K562 (cell line): ENCODE results near the gene NPAS3. TPM values are rescaled to one million over a fixed set of nuclear protein-coding genes. Genes with fewer than 3 reads are reported as not detected.

ENCODE experiments used
- ATAC-seq: fragments of 200-7000 bp; cut with Tn5 transposase; 3 replicates; pipeline ENCODE4 v1.9.1; 2020; ENCODE audit warnings: moderate library complexity
- BruUV-seq: library from RNA; stranded (reverse); fragments of 400-500 nt; replicated peaks from 2 replicates; lab custom pipeline; 2021; lab: Mats Ljungman, UMichigan
- CTCF ChIA-PET: fragments of 300-600 bp; formaldehyde crosslinking; extraction: SDS; loops from one replicate; lab custom pipeline; 2021; ENCODE audit warnings: low intra/inter-chr PET ratio; lab: Yijun Ruan, JAX
- POLR2A ChIA-PET: fragments of 300-600, 350-650 bp; sonication (Branson Sonifier 250); formaldehyde crosslinking; extraction: SDS; loops from one replicate; lab custom pipeline; 2021; ENCODE audit warnings: antibody characterized with exemption, inconsistent platforms; lab: Yijun Ruan, JAX
- DNase-seq, 4 experiments: peaks; one replicate each; pipeline versions ENCODE4 v3.0.0 to v3.0.0-alpha.2; 2011 to 2018; ENCODE audit warnings: low spot score in 3 of 4, mixed read lengths in 3 of 4; ENCODE audit errors: extremely low read depth in 1 of 4
- FAIRE-seq: peaks from 2 replicates; lab custom pipeline; 2011; peaks lifted over from hg19 to GRCh38; lab: Jason Lieb, UNC
- H2AFZ ChIP-seq: 2 replicates; pipeline ENCODE4 v1.6.0; 2011; ENCODE audit warnings: low read depth, low read length, control low read depth, inconsistent platforms
- H3K27ac ChIP-seq: fragments of 200-600 bp; 3 replicates; pipeline ENCODE4 v1.8.0; 2011; ENCODE audit warnings: low read depth, mild to moderate bottlenecking, control low read depth, inconsistent platforms, low read length, moderate library complexity, mixed read lengths; ENCODE audit errors: extremely low read depth
- H3K27me3 ChIP-seq, 2 experiments: fragments of 300-600 bp in 1 of 2; 2 replicates in 1 of 2; 3 replicates in 1 of 2; pipeline versions ENCODE4 v1.6.0 to v1.8.0; 2011; ENCODE audit warnings: inconsistent platforms in 2 of 2, low read length in 2 of 2, mild to moderate bottlenecking in 1 of 2, mixed read lengths in 1 of 2, moderate library complexity in 1 of 2; ENCODE audit not compliant: control insufficient read depth in 2 of 2, insufficient read depth in 2 of 2
- H3K36me3 ChIP-seq: fragments of 300-600 bp; 3 replicates; pipeline ENCODE4 v1.8.0; 2011; ENCODE audit warnings: mild to moderate bottlenecking, low read length, inconsistent platforms; ENCODE audit not compliant: control insufficient read depth, insufficient read depth
- H3K4me1 ChIP-seq, 2 experiments: fragments of 200-600 bp in 1 of 2; replicated peaks in 1 of 2; 2 replicates in 1 of 2; 3 replicates in 1 of 2; pipeline versions ENCODE4 v1.5.1 to v1.8.0; 2011; ENCODE audit warnings: inconsistent platforms in 2 of 2, low read length in 2 of 2, mild to moderate bottlenecking in 1 of 2, mixed read lengths in 1 of 2, moderate library complexity in 1 of 2; ENCODE audit not compliant: control insufficient read depth in 2 of 2, insufficient read depth in 2 of 2
- H3K4me2 ChIP-seq: 2 replicates; pipeline ENCODE4 v1.6.1; 2011; ENCODE audit warnings: low read length, control low read depth, inconsistent platforms, mixed read lengths; ENCODE audit not compliant: insufficient read depth
- H3K4me3 ChIP-seq: fragments of 200-600 bp; sonication (generic), shearing (Covaris generic); 2 replicates; pipeline ENCODE4 v1.5.1; 2016; ENCODE audit warnings: control low read depth, inconsistent platforms
- H3K79me2 ChIP-seq: fragments of 200-600 bp; 3 replicates; pipeline ENCODE4 v1.8.0; 2011; ENCODE audit warnings: low read length, inconsistent platforms; ENCODE audit not compliant: control insufficient read depth, insufficient read depth
- H3K9ac ChIP-seq, 2 experiments: 2 replicates each; pipeline versions ENCODE4 v1.6.0 to v1.6.1; 2011; ENCODE audit warnings: low read depth in 2 of 2, low read length in 2 of 2, control low read depth in 1 of 2, inconsistent platforms in 1 of 2, mild to moderate bottlenecking in 1 of 2, mixed read lengths in 1 of 2; ENCODE audit not compliant: insufficient read depth in 1 of 2
- H3K9me1 ChIP-seq: one replicate; pipeline ENCODE4 v1.6.0; 2011; ENCODE audit warnings: inconsistent platforms, mild to moderate bottlenecking, low read length, moderate library complexity; ENCODE audit not compliant: control insufficient read depth, insufficient read depth
- H3K9me3 ChIP-seq: replicated peaks from 2 replicates; pipeline ENCODE4 v1.5.1; 2011; ENCODE audit warnings: low read depth, low read length, inconsistent platforms; ENCODE audit not compliant: control insufficient read depth, insufficient read depth
- H4K20me1 ChIP-seq: replicated peaks from 2 replicates; pipeline ENCODE4 v1.6.1; 2011; ENCODE audit warnings: low read length, inconsistent platforms, mixed read lengths; ENCODE audit not compliant: control insufficient read depth, insufficient read depth
- MXD1 ChIP-seq: fragments of 250-450 bp; sonication (Bioruptor Pico); IDR thresholded peaks from 2 replicates; pipeline ENCODE4 v1.8.0; 2021; ENCODE audit warnings: borderline replicate concordance, mild to moderate bottlenecking, moderate library complexity; ENCODE audit not compliant: poor library complexity, severe bottlenecking
- SMARCB1 ChIP-seq: IDR thresholded peaks from 2 replicates; pipeline ENCODE4 v1.6.1; 2011; ENCODE audit warnings: improper control_type of control experiment, low read depth; ENCODE audit not compliant: insufficient read length
- ZMIZ1 ChIP-seq, 2 experiments: fragments of 150-350 bp in 1 of 2; IDR thresholded peaks; 2 replicates each; pipeline ENCODE4 v1.6.1; 2012 to 2016; ENCODE audit warnings: low read depth in 2 of 2, low read length in 2 of 2, mild to moderate bottlenecking in 1 of 2, moderate library complexity in 1 of 2
- WGBS: fragments of 100-300 bp; shearing (Covaris generic); methylation state at CpG from one replicate; pipeline ENCODE4 v1.1.6; 2016; ENCODE audit warnings: low coverage, mixed read lengths; ENCODE audit not compliant: insufficient coverage; ENCODE audit errors: missing lambda C conversion rate; 5-methylcytosine and 5-hydroxymethylcytosine counted together
- in situ Hi-C: fragments of 300-500 bp; cut with MboI; formaldehyde crosslinking; loops from 4 replicates; pipeline ENCODE4 v1.15.0; 2018; ENCODE audit warnings: inconsistent platforms, mixed read lengths
- intact Hi-C: fragments of 100-400 bp; cut with micrococcal nuclease; formaldehyde crosslinking; loops from 2 replicates; pipeline ENCODE4 v1.14.2; 2022
- polyA plus RNA-seq, 8 experiments: library from polyadenylated mRNA; depleted of rRNA in 4 of 8; stranded (reverse) in 5 of 8; unstranded in 3 of 8; fragments of >200 nt; fragmentation: Nextera tagmentation in 2 of 8; fragmentation: Illumina TruSeq in 1 of 8; extraction: Ambion mirVana in 2 of 8; extraction: Trizol in 1 of 8; gene quantifications; 2 replicates each; pipeline versions ENCODE4 v1.2.1 to v1.2.3, GENCODE V29; 2011 to 2014; ENCODE audit warnings: inconsistent platforms in 1 of 8, missing spikeins in 1 of 8
- total RNA-seq, 7 experiments: library from RNA; depleted of rRNA in 6 of 7; stranded (reverse); fragments of >200 nt in 6 of 7; fragmentation: Illumina TruSeq in 2 of 7; extraction: Trizol in 2 of 7; gene quantifications; 2 replicates each; pipeline versions ENCODE4 v1.2.1 to v1.2.3, GENCODE V29; 2011 to 2021; ENCODE audit warnings: low replicate concordance in 1 of 7

Gene NPAS3
- total and polyA plus RNA-seq, 9 of the 15 experiments (the other 6 are each of a cell fraction or from before 2014, with no cell fraction given), result 0.04 TPM; not detected in 8

- Histone ChIP-seq H3K4me1 (no peaks in the 10 kb centered on the region), H4K20me1 (no peaks in the 10 kb centered on the region), H3K4me2 (no peak overlapping the region)
- POLR2A ChIA-PET, result no interaction called here
- TF ChIP-seq MXD1 (CRISPR knock-in tag) (no peak), SMARCB1 (no peak), ZMIZ1 (IDR thresholded peaks at IDR 0.05; ENCODE audit: low read depth in 2 of 2, low read length in 2 of 2) (no peak)
- TF ChIP-seq, all 486 proteins: peak for 0
- intact Hi-C loops, result no loop called here
- Histone ChIP-seq H3K4me3 (no peak overlapping the region), H3K27me3 (no peaks in the 10 kb centered on the region; a peak in 1 of 5 replicates), H2AFZ (no peak overlapping the region), H3K27ac (no peak overlapping the region), H3K9ac (no peak overlapping the region), H3K9me3 (no peaks in the 10 kb centered on the region), H3K79me2 (no peaks in the 10 kb centered on the region), H3K36me3 (no peaks in the 10 kb centered on the region), H3K9me1 (no peaks in the 10 kb centered on the region)
- FAIRE-seq (no peak), ATAC-seq (no peak), DNase-seq (no peak)
- CTCF ChIA-PET, result no interaction called here
- in situ Hi-C loops, result no loop called here
- 0% methylated on average over 2 of the region's 3 CpGs for WGBS
- no TSS peak for BruUV-seq
Measured at GRCh38 chr14:33525626-33526025, 586.9 kb downstream of the NPAS3 start.
